ENCODE data around the gene MS4A14.

DNA sequence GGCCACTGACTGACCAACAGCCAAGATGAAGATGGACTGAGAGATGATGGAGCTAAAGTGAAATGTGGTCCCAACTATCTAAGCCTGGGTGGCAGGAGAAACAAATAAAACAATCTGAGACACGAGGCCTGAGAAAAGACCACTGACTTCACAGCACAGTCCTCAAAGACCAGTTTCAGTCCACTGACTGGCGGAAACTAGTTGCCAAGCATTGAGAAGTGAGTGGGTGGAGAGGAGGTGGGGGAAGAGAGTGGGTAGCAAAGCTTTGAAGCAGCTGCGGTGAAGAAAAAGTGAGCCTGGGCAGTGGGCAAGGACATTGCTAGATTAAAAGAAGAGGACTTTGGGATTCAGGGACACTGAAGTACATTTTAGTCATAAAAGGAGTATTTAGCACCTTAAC lies 61.3 kb downstream of the MS4A14 start:
- TF ChIP-seq CTCF (IDR thresholded peaks at IDR 0.05): no peak
- no peak for TF ChIP-seq EP300 (IDR thresholded peaks at IDR 0.05)
- no peak for TF ChIP-seq POLR2A (IDR thresholded peaks at IDR 0.05)

Data from tibial nerve (tissue), 4 donors.